Keratinocyte (primary cell): Measurements from ENCODE around the gene C4orf50. TPM values are rescaled to one million over a fixed set of nuclear protein-coding genes. Genes with fewer than 3 reads are reported as not detected.

Experiments used
- DNase-seq: peaks from one replicate; pipeline ENCODE4 v3.0.0-alpha.2; 2011; ENCODE audit warnings: low read depth, missing footprints, low spot score
- FAIRE-seq: peaks from 2 replicates; lab custom pipeline; 2011; peaks lifted over from hg19 to GRCh38; lab: Jason Lieb, UNC
- H2AFZ ChIP-seq: 2 replicates; pipeline ENCODE4 v1.6.0; 2012; ENCODE audit warnings: low read length, control low read depth, inconsistent platforms; ENCODE audit not compliant: control insufficient read depth
- H3K27ac ChIP-seq: 2 replicates; pipeline ENCODE4 v1.5.1; 2011; ENCODE audit warnings: low read length; ENCODE audit not compliant: control insufficient read depth, insufficient read depth
- H3K27me3 ChIP-seq: 3 replicates; pipeline ENCODE4 v1.6.0; 2011; ENCODE audit warnings: low read length; ENCODE audit not compliant: control insufficient read depth, insufficient read depth; ENCODE audit errors: extremely low read depth
- H3K36me3 ChIP-seq, 2 experiments: 2 replicates in 1 of 2; 3 replicates in 1 of 2; pipeline ENCODE4 v1.5.1; 2011; ENCODE audit warnings: low read length in 2 of 2, mild to moderate bottlenecking in 1 of 2; ENCODE audit not compliant: control insufficient read depth in 2 of 2, insufficient read depth in 2 of 2; ENCODE audit errors: extremely low read depth in 1 of 2
- H3K4me1 ChIP-seq: 3 replicates; pipeline ENCODE4 v1.5.1; 2011; ENCODE audit warnings: low read length; ENCODE audit not compliant: control insufficient read depth, insufficient read depth; ENCODE audit errors: extremely low read depth
- H3K4me2 ChIP-seq: 3 replicates; pipeline ENCODE4 v1.6.0; 2011; ENCODE audit warnings: low read depth, low read length; ENCODE audit not compliant: control insufficient read depth, insufficient read depth; ENCODE audit errors: extremely low read depth
- H3K4me3 ChIP-seq, 3 experiments: fragments of 200-600 bp in 1 of 3; sonication (generic) in 1 of 3; 2 replicates in 2 of 3; 3 replicates in 1 of 3; pipeline ENCODE4 v1.5.1; 2011 to 2016; ENCODE audit warnings: low read length in 3 of 3, mild to moderate bottlenecking in 3 of 3, control low read depth in 2 of 3, inconsistent platforms in 1 of 3, low read depth in 1 of 3, mixed read lengths in 1 of 3, mixed run types in 1 of 3, moderate library complexity in 1 of 3; ENCODE audit not compliant: control insufficient read depth in 2 of 3, insufficient read depth in 2 of 3; ENCODE audit errors: extremely low read depth in 1 of 3
- H3K79me2 ChIP-seq: 2 replicates; pipeline ENCODE4 v1.6.0; 2012; ENCODE audit warnings: low read length; ENCODE audit not compliant: control insufficient read depth, insufficient read depth
- H3K9ac ChIP-seq: 3 replicates; pipeline ENCODE4 v1.6.0; 2011; ENCODE audit warnings: low read length; ENCODE audit not compliant: control insufficient read depth, insufficient read depth; ENCODE audit errors: extremely low read depth
- H3K9me1 ChIP-seq: 3 replicates; pipeline ENCODE4 v1.6.0; 2011; ENCODE audit warnings: low read length; ENCODE audit not compliant: control insufficient read depth, insufficient read depth; ENCODE audit errors: extremely low read depth
- H3K9me3 ChIP-seq: 2 replicates; pipeline ENCODE4 v1.5.1; 2012; ENCODE audit warnings: low read depth, low read length; ENCODE audit not compliant: control insufficient read depth
- H4K20me1 ChIP-seq: 3 replicates; pipeline ENCODE4 v1.6.0; 2011; ENCODE audit warnings: low read length; ENCODE audit not compliant: control insufficient read depth, insufficient read depth; ENCODE audit errors: extremely low read depth
- CTCF ChIP-seq, 3 experiments: IDR thresholded peaks in 1 of 3; conservative IDR thresholded peaks in 1 of 3; optimal IDR thresholded peaks in 1 of 3; 2 replicates in 2 of 3; 3 replicates in 1 of 3; pipeline versions ENCODE3 to v1.5.1; 2011; ENCODE audit warnings: low read length in 3 of 3, mild to moderate bottlenecking in 3 of 3, moderate library complexity in 2 of 3, control low read depth in 1 of 3, inconsistent platforms in 1 of 3; ENCODE audit not compliant: insufficient read depth in 2 of 3; ENCODE audit errors: extremely low read depth in 1 of 3
- EZH2 ChIP-seq: IDR thresholded peaks from one replicate; pipeline ENCODE4 v1.6.1; 2012; ENCODE audit warnings: inconsistent platforms, mild to moderate bottlenecking, low read length, moderate library complexity
- dilution Hi-C: fragments of 300-500 bp; cut with MboI; formaldehyde crosslinking; loops from one replicate; pipeline ENCODE4 v1.7.0; 2020; ENCODE audit warnings: low sequenced_read_pairs; ENCODE audit not compliant: extremely low pct_ligation_motif_present
- polyA plus RNA-seq, 5 experiments: library from polyadenylated mRNA; depleted of rRNA in 3 of 5; stranded (reverse) in 3 of 5; stranded (forward) in 1 of 5; unstranded in 1 of 5; fragments of >200 nt; gene quantifications; 1 replicate in 1 of 5; 2 replicates in 3 of 5; 3 replicates in 1 of 5; pipeline versions ENCODE4 v1.2.1 to v1.2.3, GENCODE V29; 2011 to 2012; ENCODE audit warnings: missing spikeins in 2 of 5, low read depth in 1 of 5, low replicate concordance in 1 of 5

The C4orf50 gene
- polyA plus RNA-seq, 1 donor (not counting 4 experiments of a cell fraction or from before 2014, with no cell fraction given) = not detected

- FAIRE-seq = no peak
- H3K27me3 ChIP-seq = peaks cover 19% of the 10 kb centered on the region
- TF ChIP-seq EZH2 = no peak
- no peak for TF ChIP-seq CTCF (optimal IDR thresholded peaks at IDR 0.05 in 1 of 3, IDR thresholded peaks at IDR 0.05 in 1 of 3, conservative IDR thresholded peaks at IDR 0.05 in 1 of 3; ENCODE audit: extremely low read depth in 1 of 3, insufficient read depth in 2 of 3, low read length in 3 of 3)
Measured at GRCh38 chr4:6010789-6011188, 7.4 kb downstream of the C4orf50 start.

GRCh38 chr4:6009452-6009851, 8.8 kb downstream of the C4orf50 start:
- no peaks in the 10 kb centered on the region for H3K9me1 ChIP-seq
- FAIRE-seq (no peak), DNase-seq (no peak)
- no peaks in the 10 kb centered on the region for H3K4me1 ChIP-seq
- H3K36me3 ChIP-seq = no peaks in the 10 kb centered on the region
- no peak overlapping the region for H3K9ac ChIP-seq
- H4K20me1 ChIP-seq = no peaks in the 10 kb centered on the region
- TF ChIP-seq CTCF (optimal IDR thresholded peaks at IDR 0.05 in 1 of 3, IDR thresholded peaks at IDR 0.05 in 1 of 3, conservative IDR thresholded peaks at IDR 0.05 in 1 of 3; ENCODE audit: extremely low read depth in 1 of 3, insufficient read depth in 2 of 3, low read length in 3 of 3) (no peak), EZH2 (no peak)
- no peak overlapping the region for H3K27ac ChIP-seq
- dilution Hi-C loops = no loop called here
- H3K9me3 ChIP-seq = peaks cover 2% of the 10 kb centered on the region
- H2AFZ ChIP-seq = no peak overlapping the region
- no peak overlapping the region for H3K4me3 ChIP-seq
- no peaks in the 10 kb centered on the region for H3K79me2 ChIP-seq
- H3K4me2 ChIP-seq = no peak overlapping the region
- H3K27me3 ChIP-seq = peaks cover 19% of the 10 kb centered on the region

More at GRCh38 chr4:6010789-6011188, 7.4 kb downstream of the C4orf50 start:
- H3K79me2 ChIP-seq = no peaks in the 10 kb centered on the region
- no peaks in the 10 kb centered on the region for H4K20me1 ChIP-seq
- no peaks in the 10 kb centered on the region for H3K9me3 ChIP-seq
- H3K9ac ChIP-seq = no peak overlapping the region
- no peak for DNase-seq
- no peaks in the 10 kb centered on the region for H3K4me1 ChIP-seq
- H3K27ac ChIP-seq = no peak overlapping the region
- no peak overlapping the region for H3K4me3 ChIP-seq
- H3K36me3 ChIP-seq = no peaks in the 10 kb centered on the region
- dilution Hi-C loops = no loop called here
- no peak overlapping the region for H2AFZ ChIP-seq
- H3K9me1 ChIP-seq = no peaks in the 10 kb centered on the region
- H3K4me2 ChIP-seq = no peak overlapping the region
